CD1c-positive myeloid dendritic cell (primary cell): ENCODE data around the gene ZFAND6.

ENCODE experiments used
- DNase-seq: peaks from one replicate; pipeline ENCODE4 v3.0.0-alpha.2; 2016; ENCODE audit errors: extremely low spot score

ZFAND6 gene

DNA sequence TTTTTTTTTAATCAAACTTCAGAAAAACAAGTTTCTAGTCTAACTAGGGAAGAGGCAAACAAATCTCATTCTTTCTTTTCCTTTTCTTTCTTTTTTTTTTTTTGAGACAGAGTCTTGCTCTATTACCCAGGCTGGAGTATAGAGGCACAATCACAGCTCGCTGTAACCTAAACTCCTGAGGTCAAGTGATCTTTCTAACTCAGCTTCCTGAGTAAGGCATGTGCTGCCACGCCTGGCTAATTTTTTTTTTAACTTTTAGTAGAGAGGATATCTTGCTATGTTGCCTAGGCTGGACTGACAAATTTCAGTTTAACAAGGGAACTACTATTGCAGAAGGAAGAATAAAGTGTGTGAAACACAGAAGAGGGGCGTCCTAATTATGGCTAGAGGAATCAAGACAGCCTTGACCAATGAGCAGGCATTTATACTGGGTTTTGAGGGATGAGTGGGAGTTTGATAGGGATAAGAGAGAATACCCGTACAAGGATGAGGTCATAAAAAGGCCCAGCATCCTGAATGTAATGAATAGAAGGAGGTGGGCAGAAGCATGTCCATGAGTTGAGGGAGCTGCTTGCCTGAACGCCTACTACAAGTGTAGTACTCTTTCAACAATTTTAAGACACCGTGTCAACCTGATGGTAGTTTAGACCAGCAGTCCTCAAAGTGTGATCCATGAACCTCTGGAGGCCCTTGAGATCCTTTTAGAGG, 6.7 kb upstream of the ZFAND6 start:
- DNase-seq = no peak

DNA sequence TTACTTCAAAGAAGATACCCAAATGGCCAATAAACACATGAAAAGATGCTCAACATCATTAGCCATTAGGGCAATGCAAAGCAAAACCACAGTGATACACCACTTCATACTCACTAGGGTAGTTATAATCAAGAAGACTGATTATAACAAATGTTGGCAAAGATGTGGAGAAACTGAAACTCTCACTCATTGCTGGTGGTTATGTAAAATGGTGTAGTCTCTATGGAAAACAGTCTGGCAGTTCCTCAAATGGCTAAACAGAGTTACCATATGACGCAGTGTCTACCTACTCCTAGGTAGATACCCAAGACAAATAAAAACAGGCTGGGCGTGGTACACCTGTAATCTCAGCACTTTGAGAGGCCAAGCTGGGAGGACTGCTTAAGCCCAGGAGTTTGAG, 3.5 kb upstream of the ZFAND6 start:
- DNase-seq = no peak

DNA sequence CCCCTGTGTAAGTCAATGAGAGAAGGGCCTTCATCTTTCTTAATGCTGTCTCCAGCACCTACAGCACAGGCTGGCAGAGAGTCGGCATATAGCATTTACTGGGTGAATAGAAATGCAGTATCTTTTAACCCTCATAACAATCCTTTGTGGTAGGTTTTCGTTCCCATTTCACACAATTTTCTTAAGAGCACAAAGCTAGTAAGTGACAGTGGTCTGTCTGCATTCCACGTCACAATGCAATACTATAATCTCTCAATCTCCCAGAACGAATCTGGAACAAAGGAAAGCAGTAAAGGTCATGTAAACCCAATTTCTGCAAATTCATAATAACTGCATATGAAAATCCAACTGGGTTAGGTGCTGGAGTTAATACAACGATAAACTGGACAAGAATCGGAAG, 1.4 kb upstream of the ZFAND6 start:
- no peak for DNase-seq

DNA sequence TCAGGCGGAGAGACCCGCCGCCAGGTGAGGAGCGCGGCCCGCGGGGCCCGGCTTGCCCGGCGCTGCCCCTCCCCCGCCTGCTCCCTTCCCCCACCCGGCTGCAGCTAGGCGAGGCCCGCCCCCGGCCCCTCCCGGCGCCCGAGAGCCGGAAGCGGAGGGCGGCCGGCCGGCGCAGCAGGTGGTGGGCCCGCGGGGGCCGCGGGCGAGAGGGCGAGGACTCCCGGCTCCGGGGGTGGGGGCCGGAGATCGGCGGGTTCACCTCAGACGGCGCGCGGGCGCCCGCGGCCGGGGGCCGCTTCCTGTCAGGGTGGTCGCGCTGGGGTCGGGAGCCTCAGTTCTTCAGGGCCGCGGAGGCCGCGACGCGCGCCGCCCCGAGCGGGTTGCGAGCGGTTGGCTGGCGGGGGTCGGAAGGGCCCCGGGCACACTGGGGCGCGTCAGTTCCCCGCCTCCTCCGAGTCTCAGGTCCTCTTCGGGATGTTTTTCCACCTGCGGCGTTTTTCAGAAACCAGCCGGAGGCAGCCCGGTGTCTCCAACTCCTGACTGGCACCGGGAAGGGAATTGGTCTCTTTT, 395 bp downstream of the ZFAND6 start:
- peak; percentile 79 for DNase-seq

DNA sequence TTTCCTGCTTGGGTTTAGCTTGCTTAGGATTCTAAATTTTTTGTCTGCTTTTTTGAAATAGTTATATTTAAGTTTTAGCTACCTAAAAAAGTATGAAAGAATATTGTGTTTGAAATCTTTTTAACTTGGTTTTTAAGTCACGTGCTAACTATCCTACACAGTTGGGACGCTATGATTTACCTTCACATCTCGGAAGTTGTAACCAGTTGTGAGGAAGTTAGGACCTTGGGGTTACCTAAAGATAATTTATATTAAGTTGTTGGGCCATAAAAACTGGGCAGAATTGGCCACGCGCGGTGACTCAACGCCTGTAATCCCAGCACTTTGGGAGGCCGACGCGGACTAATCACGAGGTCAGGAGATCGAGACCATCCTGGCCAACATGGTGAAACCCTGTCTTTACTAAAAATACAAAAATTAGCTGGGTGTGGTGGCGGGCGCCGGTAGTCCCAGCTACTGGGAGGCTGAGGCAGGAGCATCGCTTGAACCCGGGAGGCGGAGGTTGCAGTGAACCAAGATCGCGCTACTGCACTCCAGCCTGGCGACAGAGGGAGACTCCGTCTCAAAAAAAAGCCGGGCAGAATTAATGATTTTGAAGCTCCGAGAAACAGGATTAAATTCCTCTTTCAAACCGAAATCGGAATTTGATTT, 1.0 kb downstream of the ZFAND6 start:
- peak; percentile 73 for DNase-seq

DNA sequence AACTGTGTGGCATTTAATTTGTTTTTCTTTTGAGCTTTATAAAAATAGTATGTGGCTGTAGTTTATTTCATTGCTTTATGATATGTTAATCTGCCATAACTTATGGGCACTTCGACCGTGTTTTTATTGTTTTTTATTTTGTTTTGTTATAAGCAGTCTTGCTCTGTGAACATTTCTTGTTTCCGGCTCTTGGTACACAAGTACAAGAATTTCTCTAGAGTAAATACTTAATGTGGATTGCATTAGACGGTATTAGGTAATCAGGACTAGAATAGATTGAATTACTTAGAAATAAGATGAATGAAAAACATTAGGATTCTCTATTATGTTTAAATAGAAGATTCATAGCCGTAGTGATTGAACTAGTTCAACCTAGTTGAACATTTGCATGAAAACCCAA, 2.1 kb downstream of the ZFAND6 start:
- DNase-seq = peak; percentile 18

DNA sequence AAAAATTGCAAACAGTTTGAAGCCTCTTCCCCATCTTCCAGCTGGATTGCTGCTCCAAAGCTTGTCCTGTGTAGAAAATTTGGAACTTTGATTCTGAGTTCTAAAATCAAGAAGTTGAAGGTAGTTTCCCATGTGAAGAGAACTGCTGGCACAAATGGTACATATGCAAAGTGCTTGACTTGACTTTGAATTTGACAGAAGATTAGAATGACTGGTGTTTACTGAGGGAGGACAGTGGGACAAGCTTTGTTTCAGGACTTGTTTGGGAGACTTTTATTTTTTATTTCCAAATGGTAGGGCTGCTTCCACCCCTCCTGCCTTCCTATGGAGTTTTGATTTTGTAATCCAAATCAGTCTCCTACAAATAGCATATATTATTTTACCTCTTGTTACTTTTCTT, 7.4 kb downstream of the ZFAND6 start:
- no peak for DNase-seq

DNA sequence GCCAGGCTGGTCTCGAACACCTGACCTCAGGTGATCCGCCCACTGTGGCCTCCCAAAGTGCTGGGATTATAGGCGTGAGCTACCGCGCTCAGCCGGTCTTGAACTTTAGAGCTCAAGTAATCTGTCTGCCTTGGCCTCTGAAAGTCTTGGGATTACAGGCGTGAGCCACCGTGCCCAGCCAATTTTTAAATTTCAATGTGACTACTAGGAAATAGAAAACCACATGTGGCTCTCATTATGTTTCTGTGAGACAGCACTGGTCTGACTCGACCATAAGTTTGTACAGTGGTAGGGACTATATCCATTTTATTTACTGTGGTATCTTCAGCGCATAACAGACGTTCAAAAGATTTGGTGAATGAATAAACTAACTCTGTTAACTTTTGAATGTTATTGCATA, 9.1 kb downstream of the ZFAND6 start:
- DNase-seq = no peak

DNA sequence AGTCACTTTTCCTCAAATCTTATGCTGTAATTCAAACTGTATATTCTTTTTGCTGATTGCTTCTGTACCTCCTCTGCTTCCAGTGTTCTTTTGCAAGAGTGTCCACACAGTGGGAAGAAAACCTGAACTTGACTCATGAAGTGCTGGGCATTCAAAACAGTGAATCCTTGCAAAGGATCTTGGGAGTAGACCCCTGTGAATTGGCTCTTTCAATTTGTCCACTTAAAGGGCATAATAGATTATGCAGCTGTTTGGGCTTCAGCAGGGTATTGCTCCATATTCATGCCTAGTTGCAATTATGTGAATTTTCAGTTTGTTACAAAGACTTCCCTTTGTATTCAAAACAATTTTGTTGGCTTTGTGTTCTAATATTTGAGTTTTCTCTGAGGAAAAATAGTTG, 11.4 kb downstream of the ZFAND6 start:
- DNase-seq = peak; percentile 20

DNA sequence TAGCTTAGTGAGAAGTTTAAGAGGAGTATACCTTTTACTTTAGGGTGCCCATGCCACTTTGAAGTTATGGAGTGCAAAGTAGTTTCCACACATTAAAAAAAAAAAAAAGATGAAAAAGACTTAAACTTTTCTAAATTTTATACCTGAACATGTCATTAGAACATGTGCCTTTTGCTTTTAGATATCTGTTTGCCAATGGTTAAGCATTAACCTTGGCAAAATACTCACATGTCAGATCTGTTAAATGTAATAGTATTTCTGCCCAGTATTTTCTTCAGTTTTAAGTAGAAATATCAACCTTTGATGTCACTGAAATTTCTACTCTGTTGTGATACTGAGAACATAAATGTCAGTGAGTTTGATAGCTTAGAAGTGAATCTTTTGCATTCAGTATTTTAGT, 12.2 kb downstream of the ZFAND6 start:
- DNase-seq = no peak

DNA sequence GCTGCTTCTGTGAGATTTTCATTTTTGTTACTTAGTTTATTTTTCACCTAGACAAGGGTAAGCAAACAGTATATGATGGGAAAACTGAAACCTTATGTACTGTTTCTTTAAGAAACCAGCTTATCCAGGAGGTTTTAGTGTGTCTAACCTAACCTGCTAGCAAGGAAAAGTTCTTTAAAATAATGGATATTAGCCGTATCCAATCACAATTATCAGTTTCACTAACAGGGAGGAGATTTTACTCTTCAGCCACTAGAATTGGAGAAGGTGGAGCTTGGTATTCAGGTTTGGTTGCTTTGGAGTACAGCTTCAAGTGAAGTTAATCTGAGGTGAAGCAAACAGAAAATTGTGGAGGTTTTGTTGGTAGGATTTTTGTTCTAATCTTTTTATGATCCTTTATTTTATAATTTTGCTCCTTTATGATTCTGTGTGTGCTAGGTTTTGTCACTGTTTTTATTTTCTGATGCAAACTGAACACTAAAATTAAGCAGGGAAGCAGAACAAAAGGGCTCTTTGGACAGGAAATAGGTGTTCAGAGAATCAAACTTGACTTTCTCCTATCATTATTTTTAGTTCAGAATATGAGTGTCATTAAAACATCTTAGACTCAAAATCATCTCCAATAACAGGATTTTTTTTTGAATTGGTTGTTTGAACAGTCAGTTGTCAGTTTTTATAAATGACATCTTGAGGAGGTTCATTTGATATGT, 13.0 kb downstream of the ZFAND6 start:
- DNase-seq = peak; percentile 72

DNA sequence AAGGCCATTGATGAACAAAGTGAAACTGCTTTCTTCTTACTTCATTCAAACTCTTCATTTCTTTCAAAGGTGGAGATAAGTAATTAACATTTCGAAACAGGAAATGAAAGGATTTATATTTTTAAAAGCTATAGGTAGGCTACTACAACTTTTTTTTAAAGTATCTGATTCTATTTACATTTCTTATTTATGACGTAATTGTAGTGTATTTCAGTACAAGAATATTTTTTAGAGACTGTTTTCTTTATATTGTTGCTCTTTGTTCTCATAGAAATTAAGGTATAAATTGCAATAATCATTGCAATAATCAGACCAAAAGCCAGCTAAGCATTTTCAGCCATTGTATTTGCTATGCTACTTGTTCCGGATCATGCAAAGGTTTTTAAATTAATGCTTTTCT, 13.7 kb downstream of the ZFAND6 start:
- DNase-seq = no peak

DNA sequence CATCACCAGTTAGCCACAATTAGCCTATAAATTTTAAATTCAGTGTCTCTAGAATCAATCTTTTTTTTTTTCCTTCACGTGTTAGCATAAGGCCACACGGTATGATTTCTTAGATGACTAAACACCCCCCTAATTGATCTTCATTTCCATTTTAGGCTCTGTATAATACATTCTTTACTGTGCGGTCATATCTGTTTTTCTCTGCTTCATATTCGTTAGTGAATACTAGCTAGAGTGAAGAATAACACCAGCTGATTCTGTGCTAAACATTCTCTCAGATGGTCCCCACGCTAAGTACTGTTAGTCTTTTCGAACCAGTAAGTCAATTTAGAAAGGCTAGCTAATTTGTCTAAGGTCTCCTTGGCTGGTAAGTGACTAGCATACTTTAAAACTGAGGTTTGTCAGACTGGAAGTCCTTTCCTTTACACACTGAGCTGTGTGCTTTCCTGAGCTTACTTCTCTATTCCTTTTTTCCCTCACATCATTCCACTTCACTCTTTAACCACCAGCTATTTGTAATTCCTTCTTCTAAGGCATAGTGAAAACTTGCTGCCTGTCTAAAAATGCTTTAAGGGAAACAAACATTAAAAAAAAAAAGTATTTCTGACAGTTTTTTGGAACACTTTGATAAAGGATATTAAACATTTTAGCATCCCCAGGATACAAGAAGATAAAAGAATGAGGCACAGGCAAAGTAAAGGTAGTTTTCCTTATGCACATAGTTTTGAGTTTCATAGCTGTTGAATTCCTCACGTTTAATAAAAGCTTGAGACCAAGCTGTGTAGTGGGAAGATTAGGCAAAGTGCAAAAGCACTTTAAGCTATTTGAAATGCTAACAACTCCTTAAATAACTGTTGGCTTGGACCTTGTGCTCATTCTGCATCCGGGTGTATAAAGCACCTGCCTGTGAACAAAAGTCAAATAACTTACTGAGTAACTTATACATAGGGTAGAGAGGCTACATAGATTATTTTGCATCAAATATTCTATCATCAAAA, 17.1 kb downstream of the ZFAND6 start:
- no peak for DNase-seq

DNA sequence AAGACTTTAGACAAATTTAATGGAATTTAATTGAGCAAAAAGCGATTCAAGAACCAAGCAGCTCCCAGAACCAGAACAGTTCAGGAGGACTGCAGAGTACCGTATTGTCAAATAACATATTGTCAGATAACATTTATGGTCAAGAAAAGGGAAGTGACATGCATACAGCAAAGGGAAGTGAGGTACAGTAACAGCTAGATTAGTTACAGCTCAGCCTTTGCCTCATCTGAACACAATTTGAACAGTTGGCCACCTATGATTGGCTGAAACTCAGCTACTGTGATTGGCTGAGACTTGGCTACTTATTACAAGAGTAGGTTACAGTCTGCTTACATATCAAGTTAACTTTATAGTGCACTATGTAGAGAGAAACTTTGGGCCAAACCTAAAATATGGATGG, 21.9 kb downstream of the ZFAND6 start:
- DNase-seq = peak; percentile 73

DNA sequence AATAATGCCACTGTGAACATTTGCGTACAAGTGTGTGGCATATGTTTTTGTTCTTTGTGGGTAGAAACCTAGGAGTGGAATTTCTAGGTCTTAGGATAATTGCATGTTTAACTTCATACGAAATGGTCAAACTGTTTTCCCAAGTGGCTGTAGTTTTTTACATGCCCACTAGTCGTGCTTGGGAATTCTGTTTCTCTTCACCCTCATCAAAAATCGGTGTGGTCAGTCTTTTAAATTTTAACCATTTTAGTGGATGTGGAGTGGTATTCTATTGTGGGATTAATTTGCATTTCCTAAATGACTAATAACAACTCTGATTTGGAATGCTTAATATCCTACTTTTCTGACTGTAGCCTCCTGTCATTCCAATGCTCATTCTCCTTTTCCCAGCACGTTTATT, 27.6 kb downstream of the ZFAND6 start:
- no peak for DNase-seq

DNA sequence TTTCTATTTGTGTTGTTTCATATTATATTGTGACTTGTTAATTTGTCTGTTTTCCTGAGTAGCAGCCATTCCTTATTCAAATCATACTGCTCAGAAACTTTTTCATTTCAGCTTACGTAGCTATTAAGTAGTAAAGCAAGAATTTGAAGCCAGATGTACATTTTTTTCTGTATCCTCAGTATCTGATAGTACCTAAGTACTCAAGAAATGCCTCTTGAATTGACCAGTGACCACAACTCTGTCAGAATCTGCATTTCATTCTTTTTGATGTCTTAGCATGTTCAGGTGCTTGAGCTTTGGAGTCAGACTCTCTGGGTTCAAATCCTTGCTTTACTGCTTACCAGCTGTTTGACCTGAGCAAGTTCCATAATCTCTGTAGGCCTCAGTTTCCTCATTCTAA, 30.6 kb downstream of the ZFAND6 start:
- no peak for DNase-seq

DNA sequence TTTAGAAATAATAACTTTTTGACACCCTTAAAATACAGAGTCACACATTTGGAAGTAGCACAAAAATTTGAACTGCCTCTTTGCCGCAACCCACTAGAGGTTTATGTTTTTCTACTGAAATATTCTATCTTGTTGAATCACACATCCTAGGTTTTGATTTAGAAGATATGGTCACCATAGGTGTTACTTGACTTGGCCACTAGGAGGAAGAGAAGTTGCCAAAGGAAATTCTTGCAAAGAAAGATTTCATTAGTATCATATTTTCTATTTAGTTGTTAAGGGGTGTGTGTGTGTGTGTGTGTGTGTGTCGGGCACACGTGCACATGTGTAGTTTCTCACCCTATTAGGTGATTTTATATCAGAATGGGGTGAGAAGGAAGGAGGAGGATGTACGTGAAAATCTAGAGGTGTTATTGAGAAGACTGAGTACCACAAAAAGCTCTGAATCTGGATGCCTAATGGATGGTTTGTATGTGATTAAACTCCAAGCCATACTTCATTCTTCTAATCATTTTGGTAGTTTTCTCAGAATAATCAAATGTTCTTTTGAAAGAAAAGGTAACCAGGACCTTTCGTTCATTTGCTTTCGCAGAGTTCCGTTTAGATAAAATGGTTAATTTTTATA, 31.5 kb downstream of the ZFAND6 start:
- DNase-seq = peak; percentile 10

DNA sequence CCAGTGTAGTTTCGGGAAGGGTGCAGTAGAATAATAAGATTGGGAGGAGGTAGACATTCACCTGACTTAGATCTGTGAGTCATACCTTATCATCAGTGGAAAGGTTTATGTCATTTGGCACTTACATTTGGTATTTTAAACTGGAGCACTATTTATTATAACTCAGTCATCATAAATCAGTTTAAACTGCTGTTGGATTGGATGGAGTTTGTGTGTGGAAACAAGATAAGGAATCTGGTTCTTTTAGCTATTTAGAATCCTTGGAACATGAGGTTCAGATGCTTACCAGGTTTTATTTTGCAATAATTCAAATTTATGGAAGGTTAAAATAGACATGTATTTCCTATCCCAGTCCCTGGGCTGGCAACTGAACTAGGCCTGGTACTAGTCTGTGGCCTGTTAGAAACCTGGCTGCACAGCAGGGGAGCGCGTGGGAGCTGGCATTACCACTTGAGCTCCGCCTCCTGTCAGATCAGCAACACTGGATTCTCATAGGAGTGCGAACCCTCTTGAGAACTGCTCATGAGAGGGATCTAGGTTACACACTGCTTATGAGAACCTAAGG, 34.5 kb downstream of the ZFAND6 start:
- DNase-seq = no peak

DNA sequence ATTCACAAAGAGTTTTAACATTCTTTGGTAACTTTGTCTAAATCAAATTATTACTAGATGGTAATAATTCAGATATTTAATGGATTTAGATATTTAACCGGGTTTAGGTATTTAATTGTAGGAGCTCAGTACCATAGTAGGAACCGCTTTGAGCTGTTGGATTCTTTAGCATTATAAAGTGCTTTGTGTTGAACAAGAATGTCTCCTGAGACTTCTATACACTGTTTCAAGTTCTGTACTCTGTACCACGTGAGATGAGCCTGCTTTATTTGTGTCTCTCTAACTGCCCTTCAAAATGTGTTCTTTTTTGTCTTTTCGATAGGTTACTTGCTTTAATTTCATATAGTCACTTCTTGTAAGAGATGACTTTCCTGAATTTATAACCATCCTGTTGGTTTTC, 36.0 kb downstream of the ZFAND6 start:
- no peak for DNase-seq

DNA sequence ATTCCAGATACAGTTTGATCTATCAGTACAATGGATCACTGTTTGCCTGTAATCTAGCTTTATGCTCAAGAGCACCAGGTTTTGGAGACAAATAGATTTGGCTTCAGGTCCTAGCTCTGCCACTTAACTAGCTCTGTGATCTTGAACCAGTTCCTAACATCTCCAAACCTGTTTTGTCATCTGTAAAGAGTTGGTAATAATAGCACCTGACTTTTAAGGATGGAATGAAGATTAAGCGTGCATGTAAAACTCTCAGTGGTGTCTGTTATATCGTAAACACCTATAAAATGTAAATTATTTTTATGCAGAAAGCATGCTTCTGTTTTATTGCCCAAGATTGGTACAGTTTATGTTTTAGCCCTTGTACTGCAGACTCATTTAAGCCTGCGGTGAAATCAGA, 36.5 kb downstream of the ZFAND6 start:
- no peak for DNase-seq

DNA sequence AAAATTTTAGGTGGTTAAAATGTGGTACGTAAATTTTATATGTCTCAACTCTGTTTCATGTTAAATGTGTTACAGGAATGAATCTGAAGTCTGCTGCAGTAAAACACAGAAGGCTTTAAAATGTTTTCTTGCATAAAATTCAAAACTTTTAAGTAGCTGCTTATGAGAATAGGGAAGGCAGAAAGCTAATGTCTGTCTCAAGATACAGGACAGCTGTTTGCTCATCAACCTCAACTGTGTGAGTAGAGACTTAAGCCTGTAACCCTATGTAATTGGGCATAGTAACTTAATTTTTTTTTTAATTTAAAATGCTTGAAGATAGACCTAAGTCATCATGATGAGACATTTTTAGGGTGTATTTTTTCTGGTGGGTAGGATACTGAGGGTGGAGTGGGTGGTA, 38.9 kb downstream of the ZFAND6 start:
- DNase-seq = no peak
